ENCODE results near the gene STXBP5. TPM values are rescaled to one million over a fixed set of nuclear protein-coding genes. Genes with fewer than 3 reads are reported as not detected.

Gene STXBP5
- 10.9 TPM for polyA plus RNA-seq (2013, experiment 1 of 2)
- polyA plus RNA-seq (2013, experiment 2 of 2): 8.9 TPM

DNA sequence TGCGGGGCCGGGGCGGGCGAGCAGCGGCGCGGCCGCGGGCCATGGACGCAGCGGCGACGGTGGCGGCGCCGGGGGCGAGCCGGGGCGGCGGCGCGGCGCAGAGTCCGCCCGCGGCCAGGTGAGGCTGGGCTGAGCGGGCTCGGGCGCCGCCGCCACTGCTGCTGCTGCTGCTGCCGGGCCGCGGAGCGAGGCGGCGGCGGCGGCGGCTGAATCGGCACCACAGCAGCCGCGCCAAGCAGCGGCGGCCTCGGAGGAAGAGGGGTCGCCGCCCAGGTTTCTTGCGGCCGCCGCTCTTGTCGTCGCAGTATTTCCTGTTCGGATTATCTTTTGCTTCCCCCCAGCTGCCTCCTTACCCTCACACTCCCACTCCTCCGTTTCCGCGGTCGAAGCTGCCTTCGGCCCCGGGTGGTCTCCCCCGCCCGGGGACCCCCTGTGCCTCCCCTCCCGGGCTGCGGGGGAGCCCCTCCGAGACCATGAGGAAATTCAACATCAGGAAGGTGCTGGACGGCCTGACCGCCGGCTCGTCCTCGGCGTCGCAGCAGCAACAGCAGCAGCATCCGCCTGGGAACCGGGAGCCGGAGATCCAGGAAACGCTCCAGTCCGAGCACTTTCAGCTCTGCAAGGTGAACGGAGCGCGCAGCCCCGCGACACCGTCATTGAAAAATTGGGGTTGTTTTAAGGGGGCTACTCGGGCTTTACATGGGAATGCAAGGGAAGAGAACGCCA lies at the start of gene STXBP5:
Gene STXBP5, plus strand, starts transcription at position 358 of the 726 bp plus-strand sequence. Its CDS starts 116 bp downstream, at position 474.
- Histone ChIP-seq H3K4me1 (ENCODE audit: control insufficient read depth, insufficient read depth, low read length, poor library complexity, severe bottlenecking) (no peaks in the 10 kb centered on the region), H3K36me3 (ENCODE audit: control insufficient read depth, insufficient read depth, low read length) (no peaks in the 10 kb centered on the region), H3K27ac (ENCODE audit: low read depth, low read length, severe bottlenecking) (peak within 1 kb of the TSS; percentile 71), H3K4me3 (ENCODE audit: extremely low read depth, insufficient read depth, low read length, poor library complexity, severe bottlenecking) (peak within 1 kb of the TSS; percentile 71), H3K9me3 (ENCODE audit: control insufficient read depth, low read length) (no peaks in the 10 kb centered on the region)
- 0% methylated on average over 41 to 68 of the region's 85 CpGs for WGBS, 2 experiments (ENCODE audit: insufficient coverage in 2 of 2)

- WGBS, 2 experiments (ENCODE audit: insufficient coverage in 2 of 2): 80% methylated on average over 1 of the region's 1 CpG; no CpG with 5 or more reads in 1 of the 2 experiments
- no peak overlapping the region for H3K27ac ChIP-seq (ENCODE audit: low read depth, low read length, severe bottlenecking)
Measured at GRCh38 chr6:147154454-147154853, 49.8 kb upstream of the STXBP5 start.

DNA sequence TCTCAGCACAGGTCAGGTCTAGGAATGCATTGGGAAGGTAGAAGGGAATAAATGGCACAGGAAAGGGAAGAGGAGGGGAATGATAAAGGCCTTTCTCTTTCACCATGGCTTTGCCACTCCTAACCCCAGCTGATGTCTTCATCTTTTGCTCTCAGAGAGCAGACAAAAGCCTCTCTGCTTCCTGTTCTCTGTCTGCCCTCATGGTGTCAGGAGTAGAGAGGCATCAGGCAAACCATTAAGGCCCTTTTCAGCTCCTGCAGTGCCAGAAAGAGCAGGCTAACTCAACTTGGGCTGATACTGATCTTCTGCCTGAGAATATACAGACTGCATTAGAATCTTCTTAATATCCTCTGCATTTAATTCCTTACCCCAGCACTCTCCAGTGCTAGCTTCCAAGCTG lies 48.0 kb upstream of the STXBP5 start:
- Histone ChIP-seq H3K36me3 (ENCODE audit: control insufficient read depth, insufficient read depth, low read length) (no peaks in the 10 kb centered on the region), H3K4me3 (ENCODE audit: extremely low read depth, insufficient read depth, low read length, poor library complexity, severe bottlenecking) (no peak overlapping the region), H3K9me3 (ENCODE audit: control insufficient read depth, low read length) (no peaks in the 10 kb centered on the region), H3K4me1 (ENCODE audit: control insufficient read depth, insufficient read depth, low read length, poor library complexity, severe bottlenecking) (no peaks in the 10 kb centered on the region), H3K27ac (ENCODE audit: low read depth, low read length, severe bottlenecking) (no peak overlapping the region)

More at GRCh38 chr6:147154454-147154853, 49.8 kb upstream of the STXBP5 start:
- Histone ChIP-seq H3K4me1 (ENCODE audit: control insufficient read depth, insufficient read depth, low read length, poor library complexity, severe bottlenecking) (no peaks in the 10 kb centered on the region), H3K36me3 (ENCODE audit: control insufficient read depth, insufficient read depth, low read length) (no peaks in the 10 kb centered on the region), H3K9me3 (ENCODE audit: control insufficient read depth, low read length) (no peaks in the 10 kb centered on the region), H3K4me3 (ENCODE audit: extremely low read depth, insufficient read depth, low read length, poor library complexity, severe bottlenecking) (no peak overlapping the region)

GRCh38 chr6:147156799-147157382 lies 47.3 kb upstream of the STXBP5 start:
- H3K4me1 ChIP-seq (ENCODE audit: control insufficient read depth, insufficient read depth, low read length, poor library complexity, severe bottlenecking): no peaks in the 10 kb centered on the region
- no peak overlapping the region for H3K4me3 ChIP-seq (ENCODE audit: extremely low read depth, insufficient read depth, low read length, poor library complexity, severe bottlenecking)
- WGBS, 2 experiments (ENCODE audit: insufficient coverage in 2 of 2): 77 to 83% methylated on average over 2 to 3 of the region's 4 CpGs
- H3K36me3 ChIP-seq (ENCODE audit: control insufficient read depth, insufficient read depth, low read length): no peaks in the 10 kb centered on the region
- H3K9me3 ChIP-seq (ENCODE audit: control insufficient read depth, low read length): no peaks in the 10 kb centered on the region
- no peak overlapping the region for H3K27ac ChIP-seq (ENCODE audit: low read depth, low read length, severe bottlenecking)

DNA sequence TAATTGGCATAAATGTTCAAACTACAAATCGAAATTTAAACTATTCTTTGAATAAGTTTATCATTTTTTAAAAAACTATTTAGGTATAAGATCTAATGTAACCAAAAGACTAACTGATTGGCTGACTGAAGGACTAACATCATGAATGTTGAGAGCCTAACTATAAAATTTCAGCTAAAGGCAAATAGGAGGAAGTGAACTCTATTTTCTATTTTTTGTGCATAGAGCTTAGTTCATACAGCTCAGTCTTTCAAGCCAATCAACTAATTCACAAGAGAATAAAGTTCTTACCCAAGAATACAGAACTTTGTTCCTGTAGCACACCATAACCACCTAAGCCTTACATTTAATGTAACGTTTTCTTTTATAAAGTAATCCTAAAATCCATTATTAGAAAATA lies 46.3 kb upstream of the STXBP5 start:
- no peaks in the 10 kb centered on the region for H3K9me3 ChIP-seq (ENCODE audit: control insufficient read depth, low read length)
- no peak overlapping the region for H3K4me3 ChIP-seq (ENCODE audit: extremely low read depth, insufficient read depth, low read length, poor library complexity, severe bottlenecking)
- H3K36me3 ChIP-seq (ENCODE audit: control insufficient read depth, insufficient read depth, low read length): no peaks in the 10 kb centered on the region
- no peak overlapping the region for H3K27ac ChIP-seq (ENCODE audit: low read depth, low read length, severe bottlenecking)
- no CpG with 5 or more reads among the region's 2 CpGs for WGBS, 2 experiments (ENCODE audit: insufficient coverage in 2 of 2)
- H3K4me1 ChIP-seq (ENCODE audit: control insufficient read depth, insufficient read depth, low read length, poor library complexity, severe bottlenecking): no peaks in the 10 kb centered on the region

GRCh38 chr6:147158881-147159280 lies 45.3 kb upstream of the STXBP5 start:
- Histone ChIP-seq H3K36me3 (ENCODE audit: control insufficient read depth, insufficient read depth, low read length) (no peaks in the 10 kb centered on the region), H3K4me1 (ENCODE audit: control insufficient read depth, insufficient read depth, low read length, poor library complexity, severe bottlenecking) (no peaks in the 10 kb centered on the region), H3K4me3 (ENCODE audit: extremely low read depth, insufficient read depth, low read length, poor library complexity, severe bottlenecking) (no peak overlapping the region), H3K27ac (ENCODE audit: low read depth, low read length, severe bottlenecking) (no peak overlapping the region), H3K9me3 (ENCODE audit: control insufficient read depth, low read length) (no peaks in the 10 kb centered on the region)
- WGBS, 2 experiments (ENCODE audit: insufficient coverage in 2 of 2): 100% methylated on average over 1 of the region's 2 CpGs; no CpG with 5 or more reads in 1 of the 2 experiments

DNA sequence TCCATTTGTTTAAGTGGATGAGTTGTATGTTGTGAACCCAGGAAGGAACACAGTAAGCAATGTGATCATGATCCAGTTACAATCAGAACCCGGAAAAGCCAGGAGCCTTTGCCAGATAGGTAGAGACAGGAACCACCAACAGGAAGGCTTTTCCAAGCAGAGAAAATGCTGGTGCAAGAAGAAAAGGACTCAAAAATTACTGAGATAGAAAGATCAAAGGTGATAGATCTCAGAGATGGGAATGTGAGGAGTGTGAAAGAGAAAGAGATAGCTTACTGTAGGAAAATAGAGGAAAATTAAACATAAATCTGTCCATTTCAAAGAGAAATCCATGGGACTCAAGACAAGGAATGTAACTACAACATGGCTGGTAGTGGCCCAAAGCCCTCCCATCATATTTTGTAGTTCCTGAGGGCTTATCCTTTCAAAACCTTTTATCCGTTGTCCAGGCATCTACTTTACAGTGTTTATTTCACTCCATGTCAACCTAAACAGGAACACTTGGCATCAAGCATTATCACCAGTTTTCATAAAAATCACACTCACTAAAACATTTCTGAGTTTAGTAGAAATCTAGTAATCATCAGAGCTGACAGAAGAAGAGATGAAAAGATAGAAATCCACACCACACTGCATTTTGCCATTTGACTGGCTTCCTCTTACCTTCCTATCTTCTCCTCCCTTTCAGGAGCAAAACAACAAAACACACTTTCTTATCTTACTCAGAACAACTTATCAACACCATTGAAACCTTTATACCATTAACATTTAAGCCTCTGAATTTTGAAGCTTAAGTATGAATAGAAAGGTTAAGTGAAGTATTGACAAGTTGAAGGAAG lies 44.5 kb upstream of the STXBP5 start:
- 91 to 92% methylated on average over 2 of the region's 2 CpGs for WGBS, 2 experiments (ENCODE audit: insufficient coverage in 2 of 2)
- Histone ChIP-seq H3K9me3 (ENCODE audit: control insufficient read depth, low read length) (no peaks in the 10 kb centered on the region), H3K4me1 (ENCODE audit: control insufficient read depth, insufficient read depth, low read length, poor library complexity, severe bottlenecking) (no peaks in the 10 kb centered on the region), H3K36me3 (ENCODE audit: control insufficient read depth, insufficient read depth, low read length) (no peaks in the 10 kb centered on the region), H3K27ac (ENCODE audit: low read depth, low read length, severe bottlenecking) (no peak overlapping the region), H3K4me3 (ENCODE audit: extremely low read depth, insufficient read depth, low read length, poor library complexity, severe bottlenecking) (no peak overlapping the region)

GRCh38 chr6:147160593-147160992 lies 43.6 kb upstream of the STXBP5 start:
- Histone ChIP-seq H3K27ac (ENCODE audit: low read depth, low read length, severe bottlenecking) (no peak overlapping the region), H3K9me3 (ENCODE audit: control insufficient read depth, low read length) (no peaks in the 10 kb centered on the region), H3K36me3 (ENCODE audit: control insufficient read depth, insufficient read depth, low read length) (no peaks in the 10 kb centered on the region), H3K4me1 (ENCODE audit: control insufficient read depth, insufficient read depth, low read length, poor library complexity, severe bottlenecking) (no peaks in the 10 kb centered on the region), H3K4me3 (ENCODE audit: extremely low read depth, insufficient read depth, low read length, poor library complexity, severe bottlenecking) (no peak overlapping the region)
- WGBS, 2 experiments (ENCODE audit: insufficient coverage in 2 of 2): no CpG with 5 or more reads among the region's 1 CpG

GRCh38 chr6:147161253-147161973 lies 42.8 kb upstream of the STXBP5 start:
- no peaks in the 10 kb centered on the region for H3K9me3 ChIP-seq (ENCODE audit: control insufficient read depth, low read length)
- H3K27ac ChIP-seq (ENCODE audit: low read depth, low read length, severe bottlenecking): no peak overlapping the region
- no peaks in the 10 kb centered on the region for H3K36me3 ChIP-seq (ENCODE audit: control insufficient read depth, insufficient read depth, low read length)
- peaks cover 4% of the 10 kb centered on the region for H3K4me1 ChIP-seq (ENCODE audit: control insufficient read depth, insufficient read depth, low read length, poor library complexity, severe bottlenecking)
- no peak overlapping the region for H3K4me3 ChIP-seq (ENCODE audit: extremely low read depth, insufficient read depth, low read length, poor library complexity, severe bottlenecking)
- WGBS, 2 experiments (ENCODE audit: insufficient coverage in 2 of 2): 91% methylated on average over 3 of the region's 4 CpGs; no CpG with 5 or more reads in 1 of the 2 experiments

- no CpG with 5 or more reads among the region's 4 CpGs for WGBS, 2 experiments (ENCODE audit: insufficient coverage in 2 of 2)
- Histone ChIP-seq H3K4me1 (ENCODE audit: control insufficient read depth, insufficient read depth, low read length, poor library complexity, severe bottlenecking) (peaks cover 7% of the 10 kb centered on the region), H3K9me3 (ENCODE audit: control insufficient read depth, low read length) (no peaks in the 10 kb centered on the region), H3K4me3 (ENCODE audit: extremely low read depth, insufficient read depth, low read length, poor library complexity, severe bottlenecking) (no peak overlapping the region), H3K27ac (ENCODE audit: low read depth, low read length, severe bottlenecking) (no peak overlapping the region), H3K36me3 (ENCODE audit: control insufficient read depth, insufficient read depth, low read length) (no peaks in the 10 kb centered on the region)
Measured at GRCh38 chr6:147161974-147162495, 42.2 kb upstream of the STXBP5 start.

Measured in mesodermal cell (in vitro differentiated cells).